Tongue (tissue), 3 donors: Measurements from ENCODE around the gene TMUB2. TPM values are rescaled to one million over a fixed set of nuclear protein-coding genes. Genes with fewer than 3 reads are reported as not detected.
"Not testable (repeated sequence)": the region's sequence is repeated elsewhere in the genome, so short reads cannot be mapped to it uniquely, and the experiment has no call there.

Experiments
- DNase-seq: peaks from one replicate; pipeline ENCODE4 v3.0.0-alpha.2; 2015
- small RNA-seq: library from RNA; depleted of rRNA; stranded (forward); fragments of <200 nt; gene quantifications from one replicate; pipeline ENCODE3, GENCODE V24; 2014; ENCODE audit warnings: low replicate concordance
- total RNA-seq: library from RNA; depleted of rRNA; stranded (reverse); fragments of >200 nt; gene quantifications from one replicate; pipeline ENCODE4 v1.2.3, GENCODE V29; 2014

The TMUB2 gene
- total RNA-seq, 1 donor from 2014 or later: 29.6 TPM

- DNase-seq: peak; percentile 89
Measured at GRCh38 chr17:44219616-44220212, 32.9 kb downstream of the TMUB2 start, which contains the start of gene UBTF. UBTF (minus strand) TSS chr17:44219675; CDS start chr17:44218229, 1,446 bp downstream.

GRCh38 chr17:44220213-44221083 is 33.7 kb downstream of the TMUB2 start:
- DNase-seq: peak; percentile 73

GRCh38 chr17:44221084-44221861 is 34.5 kb downstream of the TMUB2 start:
- peak; percentile 93 for DNase-seq

- DNase-seq: no peak
Measured at GRCh38 chr17:44221862-44222111, 35.0 kb downstream of the TMUB2 start.

- peak; percentile 84 for DNase-seq
Measured at GRCh38 chr17:44222112-44222869, 35.5 kb downstream of the TMUB2 start.

- peak; percentile 80 for DNase-seq
Measured at GRCh38 chr17:44223541-44224071, 36.8 kb downstream of the TMUB2 start.

GRCh38 chr17:44229090-44229489 is 42.3 kb downstream of the TMUB2 start:
- DNase-seq: no peak

- DNase-seq: no peak
Measured at GRCh38 chr17:44230140-44230539, 43.4 kb downstream of the TMUB2 start.

- DNase-seq: no peak
Measured at GRCh38 chr17:44232061-44232460, 45.3 kb downstream of the TMUB2 start.

- no peak for DNase-seq
Measured at GRCh38 chr17:44233582-44233981, 46.8 kb downstream of the TMUB2 start.

- DNase-seq: no peak
Measured at GRCh38 chr17:44235583-44235936, 48.8 kb downstream of the TMUB2 start.

GRCh38 chr17:44236444-44236991 is 49.7 kb downstream of the TMUB2 start:
- no peak for DNase-seq

GRCh38 chr17:44237886-44238285 is 51.1 kb downstream of the TMUB2 start:
- DNase-seq: not testable (repeated sequence)

- DNase-seq: no peak
Measured at GRCh38 chr17:44241106-44241624, 54.4 kb downstream of the TMUB2 start.

Small RNA genes lying within 50 kb of the gene (small RNA-seq; reads per million reads assigned to genes)
- not detected for gene MIR6782

Other genes with a start within 250 kb of the TMUB2 start
- gene PPY, start 244.5 kb upstream of the TMUB2 start, total RNA-seq: not detected
- not detected for gene PYY, start 233.0 kb upstream of the TMUB2 start, total RNA-seq
- 0.41 TPM for gene NAGS, start 182.3 kb upstream of the TMUB2 start, total RNA-seq
- 45.3 TPM for gene TMEM101, start 172.0 kb upstream of the TMUB2 start, total RNA-seq
- 22.6 TPM for gene LSM12, start 120.3 kb upstream of the TMUB2 start, total RNA-seq
- 7.8 TPM for gene G6PC3, start 116.2 kb upstream of the TMUB2 start, total RNA-seq
- gene HDAC5, start 63.3 kb upstream of the TMUB2 start, total RNA-seq: 127 TPM
- gene HROB, start 45.0 kb upstream of the TMUB2 start, total RNA-seq: 0.82 TPM
- 18.0 TPM for gene ASB16, start 16.3 kb upstream of the TMUB2 start, total RNA-seq
- 34.5 TPM for gene ATXN7L3, start 12.9 kb downstream of the TMUB2 start, total RNA-seq
- gene UBTF, start 32.7 kb downstream of the TMUB2 start, total RNA-seq: 85.4 TPM
- 27.7 TPM for gene SLC4A1, start 81.2 kb downstream of the TMUB2 start, total RNA-seq
- gene RUNDC3A, start 121.6 kb downstream of the TMUB2 start, total RNA-seq: 5.9 TPM
- gene SLC25A39, start 137.9 kb downstream of the TMUB2 start, total RNA-seq: 44.7 TPM
- gene GRN, start 158.3 kb downstream of the TMUB2 start, total RNA-seq: 137 TPM
- 9.9 TPM for gene FAM171A2, start 176.9 kb downstream of the TMUB2 start, total RNA-seq
- gene ITGA2B, start 202.7 kb downstream of the TMUB2 start, total RNA-seq: 3.8 TPM